Raji (cell line): ENCODE results near the gene RASA1.

Source experiments
- POLR2A ChIP-seq: IDR thresholded peaks from 2 replicates; pipeline ENCODE4 v1.6.1; 2011; ENCODE audit warnings: low read depth, low read length, control low read depth; ENCODE audit not compliant: insufficient read depth

Gene RASA1

GRCh38 chr5:87435144-87435694 lies 167.5 kb downstream of the RASA1 start:
- TF ChIP-seq POLR2A = no peak

DNA sequence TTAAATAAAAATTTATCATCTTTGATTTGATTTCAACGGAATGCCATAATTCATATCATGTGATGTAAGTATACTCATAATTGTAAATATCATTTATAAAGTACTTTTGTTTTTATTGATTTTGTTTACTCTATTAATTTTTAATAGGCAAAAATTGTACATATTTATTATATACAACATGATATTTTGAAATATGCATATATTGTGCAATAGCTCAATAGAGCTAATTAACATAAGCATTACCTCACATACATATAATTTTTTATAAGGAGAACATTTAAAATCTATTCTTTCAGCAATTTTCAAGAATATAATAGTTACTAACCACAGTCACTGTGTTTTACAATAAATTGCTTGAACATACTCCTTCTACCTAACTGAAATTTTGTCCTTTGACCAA lies 170.0 kb downstream of the RASA1 start:
- no peak for TF ChIP-seq POLR2A

GRCh38 chr5:87438231-87438630 lies 170.5 kb downstream of the RASA1 start:
- no peak for TF ChIP-seq POLR2A
